Measurements from ENCODE around the gene SYK. TPM values are rescaled to one million over a fixed set of nuclear protein-coding genes. Genes with fewer than 3 reads are reported as not detected.
"Not testable (repeated sequence)": the region's sequence is repeated elsewhere in the genome, so short reads cannot be mapped to it uniquely, and the experiment has no call there.

The SYK gene
- total RNA-seq, 4 donors from 2014 or later, result 0.53 to 3.3 (median 2.0) TPM

- no peak for TF ChIP-seq POLR2A (IDR thresholded peaks at IDR 0.05)
- TF ChIP-seq, protein P1, sequence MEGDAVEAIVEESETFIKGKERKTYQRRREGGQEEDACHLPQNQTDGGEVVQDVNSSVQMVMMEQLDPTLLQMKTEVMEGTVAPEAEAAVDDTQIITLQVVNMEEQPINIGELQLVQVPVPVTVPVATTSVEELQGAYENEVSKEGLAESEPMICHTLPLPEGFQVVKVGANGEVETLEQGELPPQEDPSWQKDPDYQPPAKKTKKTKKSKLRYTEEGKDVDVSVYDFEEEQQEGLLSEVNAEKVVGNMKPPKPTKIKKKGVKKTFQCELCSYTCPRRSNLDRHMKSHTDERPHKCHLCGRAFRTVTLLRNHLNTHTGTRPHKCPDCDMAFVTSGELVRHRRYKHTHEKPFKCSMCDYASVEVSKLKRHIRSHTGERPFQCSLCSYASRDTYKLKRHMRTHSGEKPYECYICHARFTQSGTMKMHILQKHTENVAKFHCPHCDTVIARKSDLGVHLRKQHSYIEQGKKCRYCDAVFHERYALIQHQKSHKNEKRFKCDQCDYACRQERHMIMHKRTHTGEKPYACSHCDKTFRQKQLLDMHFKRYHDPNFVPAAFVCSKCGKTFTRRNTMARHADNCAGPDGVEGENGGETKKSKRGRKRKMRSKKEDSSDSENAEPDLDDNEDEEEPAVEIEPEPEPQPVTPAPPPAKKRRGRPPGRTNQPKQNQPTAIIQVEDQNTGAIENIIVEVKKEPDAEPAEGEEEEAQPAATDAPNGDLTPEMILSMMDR (IDR thresholded peaks at IDR 0.05 in 4 of 5, conservative IDR thresholded peaks at IDR 0.05 in 1 of 5), result no peak
- no peak overlapping the region for H3K27ac ChIP-seq
- peaks cover 0 to 2% (median 0%) of the 10 kb centered on the region in 3 donors for H3K27me3 ChIP-seq
- H3K9me3 ChIP-seq, result no peaks in the 10 kb centered on the region
- intact Hi-C loops (cut with DNase I; ENCODE audit: low total_unique reads) (no loop called here), in situ Hi-C loops (cut with MboI; ENCODE audit: low sequenced_read_pairs in 4 of 4) (no loop called here)
- H3K36me3 ChIP-seq, result no peaks in the 10 kb centered on the region
- H3K4me3 ChIP-seq, result no peak overlapping the region
- DNase-seq (no peak), ATAC-seq (no peak)
- no peaks in the 10 kb centered on the region for H3K4me1 ChIP-seq
Measured at GRCh38 chr9:90818279-90818678, 16.7 kb downstream of the SYK start.

GRCh38 chr9:90820406-90820805 is 18.8 kb downstream of the SYK start:
- H3K4me1 ChIP-seq; H3K27me3 ChIP-seq; H3K36me3 ChIP-seq; ATAC-seq; H3K27ac ChIP-seq; intact Hi-C loops (cut with DNase I; ENCODE audit: low total_unique reads); in situ Hi-C loops (cut with MboI; ENCODE audit: low sequenced_read_pairs in 4 of 4); H3K9me3 ChIP-seq; H3K4me3 ChIP-seq; DNase-seq: not testable (repeated sequence)

DNA sequence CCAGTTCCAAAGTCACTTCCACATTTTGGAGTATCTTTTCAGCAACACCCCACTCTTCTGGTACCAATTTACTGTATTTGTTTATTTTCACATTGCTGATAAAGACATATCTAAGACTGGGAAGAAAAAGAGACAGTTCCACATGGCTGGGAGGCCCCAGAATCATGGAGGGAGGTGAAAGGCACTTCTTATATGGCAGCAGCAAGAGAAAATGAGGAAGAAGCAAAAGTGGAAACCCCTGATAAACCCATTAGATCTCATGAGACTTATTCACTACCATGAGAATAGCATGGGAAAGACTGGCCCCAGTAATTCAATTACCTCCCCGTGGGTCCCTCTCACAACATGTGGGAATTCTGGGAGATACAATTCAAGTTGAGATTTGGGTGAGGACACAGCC is 19.6 kb downstream of the SYK start:
- H3K27ac ChIP-seq; in situ Hi-C loops (cut with MboI; ENCODE audit: low sequenced_read_pairs in 4 of 4); intact Hi-C loops (cut with DNase I; ENCODE audit: low total_unique reads); H3K36me3 ChIP-seq; H3K4me1 ChIP-seq; ATAC-seq; H3K27me3 ChIP-seq; H3K9me3 ChIP-seq; H3K4me3 ChIP-seq; DNase-seq: not testable (repeated sequence)

DNA sequence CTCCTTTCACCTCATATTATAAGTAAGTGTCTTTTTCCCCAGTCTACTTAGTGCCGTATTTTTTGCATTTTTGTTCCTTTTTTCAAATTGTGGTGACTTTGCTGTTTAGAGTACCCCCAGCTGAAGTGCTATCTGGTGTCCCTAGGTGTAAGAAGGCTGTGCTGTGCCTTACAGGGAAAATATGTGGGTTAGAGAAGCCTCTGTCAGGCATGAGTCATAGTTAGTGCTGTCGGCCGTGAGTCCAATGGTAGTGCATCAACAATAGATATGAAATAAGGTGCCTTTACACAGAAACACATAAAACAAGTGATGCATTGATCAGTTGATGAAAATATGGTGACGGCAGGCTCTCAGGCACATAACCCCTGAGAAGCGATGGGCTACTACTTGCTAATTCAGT is 20.1 kb downstream of the SYK start:
- in situ Hi-C loops (cut with MboI; ENCODE audit: low sequenced_read_pairs in 4 of 4), result no loop called here

DNA sequence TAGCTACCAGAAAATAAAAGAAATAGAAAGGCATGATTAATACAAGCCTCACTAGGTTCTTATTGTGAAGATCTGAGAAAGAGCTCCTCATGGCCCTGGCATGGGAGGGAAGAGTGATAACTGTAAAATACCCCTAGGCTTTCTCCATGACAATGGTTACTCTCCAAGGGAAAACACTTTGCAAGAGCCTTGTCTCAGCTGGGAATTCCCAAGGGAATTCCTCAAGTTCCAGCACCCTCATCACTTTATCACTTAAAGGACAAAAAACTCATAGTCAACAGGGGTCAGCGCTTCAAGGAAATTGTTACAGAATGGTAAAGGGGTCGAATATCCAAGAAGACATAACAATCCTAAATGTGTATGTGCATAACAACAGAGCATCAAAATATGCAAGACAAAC is 21.2 kb downstream of the SYK start:
- TF ChIP-seq POLR2A (IDR thresholded peaks at IDR 0.05), result no peak
- TF ChIP-seq, protein P1 (IDR thresholded peaks at IDR 0.05 in 4 of 5, conservative IDR thresholded peaks at IDR 0.05 in 1 of 5), result no peak
- intact Hi-C loops (cut with DNase I; ENCODE audit: low total_unique reads) (no loop called here), in situ Hi-C loops (cut with MboI; ENCODE audit: low sequenced_read_pairs in 4 of 4) (no loop called here)
- Histone ChIP-seq H3K36me3 (no peaks in the 10 kb centered on the region), H3K4me1 (no peaks in the 10 kb centered on the region), H3K4me3 (no peak overlapping the region), H3K9me3 (no peaks in the 10 kb centered on the region), H3K27me3 (peaks cover 0 to 2% (median 0%) of the 10 kb centered on the region in 3 donors), H3K27ac (no peak overlapping the region)
- ATAC-seq (no peak), DNase-seq (no peak)

More for the DNA sequence above, 20.1 kb downstream of the SYK start:
- DNase-seq, result no peak
- no peaks in the 10 kb centered on the region for H3K36me3 ChIP-seq
- TF ChIP-seq, protein P1 (IDR thresholded peaks at IDR 0.05 in 4 of 5, conservative IDR thresholded peaks at IDR 0.05 in 1 of 5), result no peak
- no peak for TF ChIP-seq POLR2A (IDR thresholded peaks at IDR 0.05)
- no peak overlapping the region for H3K27ac ChIP-seq
- H3K27me3 ChIP-seq, result peaks cover 0 to 2% (median 0%) of the 10 kb centered on the region in 3 donors
- H3K9me3 ChIP-seq, result no peaks in the 10 kb centered on the region
- no peak for ATAC-seq
- no peak overlapping the region for H3K4me3 ChIP-seq
- no peaks in the 10 kb centered on the region for H3K4me1 ChIP-seq
- intact Hi-C loops (cut with DNase I; ENCODE audit: low total_unique reads), result no loop called here

DNA sequence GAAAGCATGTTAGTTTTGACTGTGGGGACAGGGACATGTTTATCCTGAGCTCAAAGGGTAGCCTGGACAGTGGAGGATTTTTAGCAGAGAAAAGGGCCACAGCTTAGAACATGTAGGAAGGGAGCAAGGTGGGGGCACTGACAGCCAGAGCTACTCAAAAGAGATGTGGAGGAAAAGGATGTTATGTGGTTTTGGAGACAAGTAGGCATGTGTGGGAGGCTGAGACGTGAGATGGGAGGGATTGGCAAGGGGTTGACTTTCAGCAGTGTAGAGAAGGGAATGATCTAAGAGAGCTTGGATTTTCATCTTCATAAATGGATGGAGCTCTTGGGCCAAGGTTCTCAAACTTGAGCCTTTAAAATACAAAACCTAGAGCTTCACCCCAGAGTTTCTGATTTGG is 24.0 kb downstream of the SYK start:
- in situ Hi-C loops (cut with MboI; ENCODE audit: low sequenced_read_pairs in 4 of 4), result no loop called here
- peaks cover 0 to 2% (median 0%) of the 10 kb centered on the region in 3 donors for H3K27me3 ChIP-seq
- no peak overlapping the region for H3K27ac ChIP-seq
- ATAC-seq (no peak), DNase-seq (no peak)
- H3K4me1 ChIP-seq, result no peaks in the 10 kb centered on the region
- intact Hi-C loops (cut with DNase I; ENCODE audit: low total_unique reads), result no loop called here
- H3K9me3 ChIP-seq, result no peaks in the 10 kb centered on the region
- no peak for TF ChIP-seq POLR2A (IDR thresholded peaks at IDR 0.05)
- TF ChIP-seq, protein P1 (IDR thresholded peaks at IDR 0.05 in 4 of 5, conservative IDR thresholded peaks at IDR 0.05 in 1 of 5), result no peak
- no peak overlapping the region for H3K4me3 ChIP-seq
- H3K36me3 ChIP-seq, result no peaks in the 10 kb centered on the region
